CD8-positive, alpha-beta T cell (primary cell): Measurements from ENCODE around the gene TAGAP. TPM values are rescaled to one million over a fixed set of nuclear protein-coding genes. Genes with fewer than 3 reads are reported as not detected.

Source experiments
- total RNA-seq, 46 experiments: library from RNA in 2 of 46; stranded (reverse) in 2 of 46; gene quantifications; one replicate each; pipeline ENCODE4 v1.2.3 and lab custom pipeline; 2021 to 2026

Gene TAGAP
- total RNA-seq, 2 experiments from 2014 or later: 136 to 137 TPM

Other genes with a start within 250 kb of the TAGAP start
- gene EZR, start 225.6 kb downstream of the TAGAP start, total RNA-seq: 100 to 1,000 TPM; 626 to 627 TPM
- gene RSPH3, start 44.8 kb downstream of the TAGAP start, total RNA-seq: under 1 TPM; 0.52 to 0.83 TPM
- gene FNDC1, start 124.4 kb upstream of the TAGAP start, total RNA-seq: not detected